ENCODE measurements around the gene TPGS1. TPM values are rescaled to one million over a fixed set of nuclear protein-coding genes. Genes with fewer than 3 reads are reported as not detected.

The TPGS1 gene
- total RNA-seq, 4 donors from 2014 or later = 10.8 to 23.3 (median 20.9) TPM

DNA sequence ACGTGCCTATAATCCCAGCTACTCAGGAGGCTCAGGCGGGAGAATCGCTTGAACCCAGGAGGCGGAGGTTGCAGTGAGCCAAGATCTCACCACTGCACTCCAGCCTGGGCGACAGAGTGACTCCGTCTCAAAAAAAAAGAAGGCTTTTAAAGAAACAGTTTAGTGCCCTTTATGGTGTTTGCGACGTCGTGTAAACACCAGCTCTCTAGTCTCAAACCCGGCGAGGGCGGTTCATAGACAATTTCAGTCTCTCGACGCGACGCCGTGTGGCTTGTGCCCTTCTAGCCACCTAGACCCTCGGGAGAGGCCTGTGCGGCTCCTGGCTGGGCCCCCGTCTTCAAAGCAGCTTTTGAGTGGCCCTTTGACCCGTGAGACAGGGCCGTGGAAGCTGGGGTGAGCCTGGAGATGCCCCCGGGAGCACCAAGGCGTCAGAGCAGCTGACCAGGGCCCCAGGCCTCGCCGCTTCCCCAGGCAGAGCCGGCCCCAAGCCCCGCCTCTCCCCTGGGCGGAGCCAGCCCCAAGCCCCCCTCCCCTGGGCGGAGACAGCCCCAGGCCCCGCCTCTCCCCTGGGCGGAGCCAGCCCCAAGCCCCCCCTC lies 16.1 kb upstream of the TPGS1 start:
- 85% methylated on average over 12 of the region's 32 CpGs for WGBS
- DNase-seq (ENCODE audit: low spot score in 2 of 2) = no peak

GRCh38 chr19:492091-492531 lies 15.2 kb upstream of the TPGS1 start:
- Histone ChIP-seq H3K27me3 (peaks cover 9% of the 10 kb centered on the region), H3K4me3 (no peak overlapping the region), H3K27ac (no peak overlapping the region), H3K36me3 (no peaks in the 10 kb centered on the region), H3K4me1 (peaks cover 23% of the 10 kb centered on the region), H3K9me3 (no peaks in the 10 kb centered on the region)
- WGBS = 78% methylated on average over 10 of the region's 19 CpGs
- DNase-seq (ENCODE audit: low spot score in 2 of 2) = no peak
- TF ChIP-seq POLR2AphosphoS5 (IDR thresholded peaks at IDR 0.05) = no peak
- TF ChIP-seq, protein P1, sequence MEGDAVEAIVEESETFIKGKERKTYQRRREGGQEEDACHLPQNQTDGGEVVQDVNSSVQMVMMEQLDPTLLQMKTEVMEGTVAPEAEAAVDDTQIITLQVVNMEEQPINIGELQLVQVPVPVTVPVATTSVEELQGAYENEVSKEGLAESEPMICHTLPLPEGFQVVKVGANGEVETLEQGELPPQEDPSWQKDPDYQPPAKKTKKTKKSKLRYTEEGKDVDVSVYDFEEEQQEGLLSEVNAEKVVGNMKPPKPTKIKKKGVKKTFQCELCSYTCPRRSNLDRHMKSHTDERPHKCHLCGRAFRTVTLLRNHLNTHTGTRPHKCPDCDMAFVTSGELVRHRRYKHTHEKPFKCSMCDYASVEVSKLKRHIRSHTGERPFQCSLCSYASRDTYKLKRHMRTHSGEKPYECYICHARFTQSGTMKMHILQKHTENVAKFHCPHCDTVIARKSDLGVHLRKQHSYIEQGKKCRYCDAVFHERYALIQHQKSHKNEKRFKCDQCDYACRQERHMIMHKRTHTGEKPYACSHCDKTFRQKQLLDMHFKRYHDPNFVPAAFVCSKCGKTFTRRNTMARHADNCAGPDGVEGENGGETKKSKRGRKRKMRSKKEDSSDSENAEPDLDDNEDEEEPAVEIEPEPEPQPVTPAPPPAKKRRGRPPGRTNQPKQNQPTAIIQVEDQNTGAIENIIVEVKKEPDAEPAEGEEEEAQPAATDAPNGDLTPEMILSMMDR (IDR thresholded peaks at IDR 0.05) = no peak
- TF ChIP-seq POLR2A (IDR thresholded peaks at IDR 0.05) = no peak
- TF ChIP-seq EP300 (IDR thresholded peaks at IDR 0.05) = no peak

More for the DNA sequence above, 16.1 kb upstream of the TPGS1 start:
- Histone ChIP-seq H3K27ac (no peak overlapping the region), H3K27me3 (peaks cover 6% of the 10 kb centered on the region), H3K36me3 (no peaks in the 10 kb centered on the region), H3K9me3 (no peaks in the 10 kb centered on the region), H3K4me1 (peaks cover 23% of the 10 kb centered on the region), H3K4me3 (no peak overlapping the region)
- TF ChIP-seq, protein P1 (IDR thresholded peaks at IDR 0.05) = no peak
- TF ChIP-seq POLR2A (IDR thresholded peaks at IDR 0.05) (no peak), POLR2AphosphoS5 (IDR thresholded peaks at IDR 0.05) (no peak), EP300 (IDR thresholded peaks at IDR 0.05) (no peak)

DNA sequence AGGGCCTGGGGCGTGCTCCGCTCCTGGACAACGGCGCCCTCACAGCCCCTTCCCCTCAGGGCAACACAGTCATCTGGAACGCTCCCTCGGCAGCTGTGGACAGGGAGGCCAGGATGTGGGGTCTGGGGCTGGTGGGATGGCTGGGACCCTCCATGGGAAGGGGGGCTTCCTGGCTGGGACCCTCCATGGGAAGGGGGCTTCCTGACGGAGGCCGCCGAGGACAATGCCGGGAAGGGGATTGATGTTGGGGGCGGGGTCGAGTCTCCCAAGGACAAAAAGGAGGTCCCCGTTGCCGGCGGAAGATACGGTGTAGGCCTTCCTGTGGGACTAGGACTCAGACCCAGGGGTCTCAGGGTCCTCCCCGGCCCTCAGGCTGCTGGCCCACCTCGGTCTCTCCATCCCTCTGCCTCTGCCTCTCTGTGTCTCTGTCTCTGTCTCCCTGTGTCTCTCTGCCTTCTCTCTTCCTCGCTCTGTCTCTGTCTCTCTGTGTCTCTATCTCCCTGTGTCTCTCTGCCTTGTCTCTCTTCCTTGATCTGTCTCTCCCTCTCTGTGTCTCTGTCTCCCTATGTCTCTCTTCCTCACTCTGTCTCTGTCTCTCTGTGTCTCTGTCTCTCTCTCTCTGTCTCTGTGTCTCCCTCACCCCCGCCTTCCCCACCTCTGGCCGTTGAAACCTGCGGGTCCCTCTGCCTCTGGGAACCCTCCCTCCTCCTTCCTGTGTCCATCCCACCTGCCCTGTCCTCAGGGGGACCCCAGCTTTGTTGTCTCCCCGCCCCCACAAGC lies 13.7 kb upstream of the TPGS1 start:
- H3K4me1 ChIP-seq = peaks cover 33% of the 10 kb centered on the region
- WGBS = 67% methylated on average over 21 of the region's 23 CpGs
- peaks cover 24% of the 10 kb centered on the region for H3K27me3 ChIP-seq
- no peak for DNase-seq (ENCODE audit: low spot score in 2 of 2)
- TF ChIP-seq POLR2AphosphoS5 (IDR thresholded peaks at IDR 0.05) = no peak
- no peak for TF ChIP-seq EP300 (IDR thresholded peaks at IDR 0.05)
- TF ChIP-seq, protein P1 (IDR thresholded peaks at IDR 0.05) = no peak
- no peak for TF ChIP-seq POLR2A (IDR thresholded peaks at IDR 0.05)
- no peak overlapping the region for H3K4me3 ChIP-seq
- no peaks in the 10 kb centered on the region for H3K36me3 ChIP-seq
- H3K27ac ChIP-seq = no peak overlapping the region
- no peaks in the 10 kb centered on the region for H3K9me3 ChIP-seq

DNA sequence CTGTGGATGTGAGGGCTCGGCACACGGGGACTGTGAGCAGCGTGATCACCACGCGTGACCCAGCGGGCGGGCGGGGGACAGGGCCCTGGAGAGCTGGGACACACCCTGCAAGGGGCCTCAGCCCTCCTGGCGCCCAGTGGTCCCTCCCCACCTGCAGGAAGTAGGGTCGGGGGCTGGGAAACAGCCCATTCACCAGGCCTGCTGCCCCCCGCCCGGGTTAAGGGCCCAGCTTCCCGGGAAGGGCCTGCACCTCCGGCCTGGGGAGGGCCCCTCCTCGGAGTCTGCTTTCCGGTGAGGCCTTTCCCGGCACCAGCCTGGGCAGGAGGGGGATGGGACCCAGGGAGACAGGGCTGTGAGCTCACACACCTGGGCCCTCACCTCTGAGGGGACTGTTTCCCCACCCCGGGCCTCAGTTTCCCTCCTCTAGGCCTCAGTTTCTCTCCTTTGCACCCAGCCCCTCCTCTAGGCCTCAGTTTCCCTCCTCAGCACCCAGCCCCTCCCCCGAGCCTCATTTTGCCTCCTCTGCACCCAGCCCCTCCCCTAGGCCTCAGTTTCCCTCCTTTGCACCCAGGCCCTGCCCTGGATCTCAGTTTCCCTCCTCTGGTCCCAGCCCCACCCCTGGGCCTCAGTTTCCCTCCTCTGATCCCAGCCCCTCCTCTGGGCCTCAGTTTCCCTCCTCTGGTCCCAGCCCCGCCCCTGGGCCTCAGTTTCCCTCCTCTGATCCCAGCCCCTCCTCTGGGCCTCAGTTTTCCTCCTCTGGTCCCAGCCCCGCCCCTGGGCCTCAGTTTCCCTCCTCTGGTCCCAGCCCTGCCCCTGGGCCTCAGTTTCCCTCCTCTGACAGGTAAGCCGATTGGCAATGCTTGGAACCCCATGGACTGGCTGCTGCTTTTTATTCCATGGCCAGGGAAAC lies 12.9 kb upstream of the TPGS1 start:
- H3K27me3 ChIP-seq = peaks cover 32% of the 10 kb centered on the region
- no peak overlapping the region for H3K27ac ChIP-seq
- WGBS = 38% methylated on average over 17 of the region's 22 CpGs
- H3K36me3 ChIP-seq = no peaks in the 10 kb centered on the region
- peaks cover 31% of the 10 kb centered on the region for H3K4me1 ChIP-seq
- no peak for DNase-seq (ENCODE audit: low spot score in 2 of 2)
- no peak overlapping the region for H3K4me3 ChIP-seq
- H3K9me3 ChIP-seq = no peaks in the 10 kb centered on the region
- TF ChIP-seq, protein P1 (IDR thresholded peaks at IDR 0.05) = no peak
- no peak for TF ChIP-seq EP300 (IDR thresholded peaks at IDR 0.05)

DNA sequence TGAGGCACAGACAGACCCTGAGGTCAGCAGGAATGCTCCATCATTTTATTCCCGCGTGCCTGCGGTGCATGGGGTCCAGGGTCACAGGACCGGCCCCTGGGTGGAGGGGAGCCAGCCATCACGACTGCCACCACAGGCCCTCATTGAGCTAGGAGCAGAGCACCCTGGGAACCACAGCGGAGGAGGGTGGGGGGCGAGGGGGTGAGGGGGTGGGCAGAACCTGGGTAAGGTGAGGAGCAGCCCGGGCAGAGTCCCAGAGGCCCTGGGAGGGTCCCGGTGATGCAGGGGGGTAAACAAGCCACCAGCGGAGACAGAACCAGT lies 12.3 kb upstream of the TPGS1 start:
- Histone ChIP-seq H3K9me3 (no peaks in the 10 kb centered on the region), H3K27me3 (peaks cover 34% of the 10 kb centered on the region), H3K27ac (no peak overlapping the region), H3K4me1 (peaks cover 24% of the 10 kb centered on the region), H3K36me3 (no peaks in the 10 kb centered on the region), H3K4me3 (no peak overlapping the region)
- no peak for DNase-seq (ENCODE audit: low spot score in 2 of 2)
- TF ChIP-seq, protein P1 (IDR thresholded peaks at IDR 0.05) = no peak
- WGBS = 59% methylated on average over 6 of the region's 10 CpGs
